GM18505 (cell line): ENCODE data around the gene CLVS2.

ENCODE experiments used
- ATAC-seq: cut with Tn5 transposase; IDR thresholded peaks from one replicate; pipeline ENCODE4 v1.9.1; 2021; ENCODE audit not compliant: unreplicated experiment
- POLR2A ChIP-seq: IDR thresholded peaks from 4 replicates; pipeline ENCODE4 v1.6.1; 2011; ENCODE audit warnings: borderline replicate concordance; ENCODE audit not compliant: insufficient read depth, insufficient read length; ENCODE audit errors: extremely low read depth

The CLVS2 gene, protein sequence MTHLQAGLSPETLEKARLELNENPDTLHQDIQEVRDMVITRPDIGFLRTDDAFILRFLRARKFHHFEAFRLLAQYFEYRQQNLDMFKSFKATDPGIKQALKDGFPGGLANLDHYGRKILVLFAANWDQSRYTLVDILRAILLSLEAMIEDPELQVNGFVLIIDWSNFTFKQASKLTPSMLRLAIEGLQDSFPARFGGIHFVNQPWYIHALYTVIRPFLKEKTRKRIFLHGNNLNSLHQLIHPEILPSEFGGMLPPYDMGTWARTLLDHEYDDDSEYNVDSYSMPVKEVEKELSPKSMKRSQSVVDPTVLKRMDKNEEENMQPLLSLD

DNA sequence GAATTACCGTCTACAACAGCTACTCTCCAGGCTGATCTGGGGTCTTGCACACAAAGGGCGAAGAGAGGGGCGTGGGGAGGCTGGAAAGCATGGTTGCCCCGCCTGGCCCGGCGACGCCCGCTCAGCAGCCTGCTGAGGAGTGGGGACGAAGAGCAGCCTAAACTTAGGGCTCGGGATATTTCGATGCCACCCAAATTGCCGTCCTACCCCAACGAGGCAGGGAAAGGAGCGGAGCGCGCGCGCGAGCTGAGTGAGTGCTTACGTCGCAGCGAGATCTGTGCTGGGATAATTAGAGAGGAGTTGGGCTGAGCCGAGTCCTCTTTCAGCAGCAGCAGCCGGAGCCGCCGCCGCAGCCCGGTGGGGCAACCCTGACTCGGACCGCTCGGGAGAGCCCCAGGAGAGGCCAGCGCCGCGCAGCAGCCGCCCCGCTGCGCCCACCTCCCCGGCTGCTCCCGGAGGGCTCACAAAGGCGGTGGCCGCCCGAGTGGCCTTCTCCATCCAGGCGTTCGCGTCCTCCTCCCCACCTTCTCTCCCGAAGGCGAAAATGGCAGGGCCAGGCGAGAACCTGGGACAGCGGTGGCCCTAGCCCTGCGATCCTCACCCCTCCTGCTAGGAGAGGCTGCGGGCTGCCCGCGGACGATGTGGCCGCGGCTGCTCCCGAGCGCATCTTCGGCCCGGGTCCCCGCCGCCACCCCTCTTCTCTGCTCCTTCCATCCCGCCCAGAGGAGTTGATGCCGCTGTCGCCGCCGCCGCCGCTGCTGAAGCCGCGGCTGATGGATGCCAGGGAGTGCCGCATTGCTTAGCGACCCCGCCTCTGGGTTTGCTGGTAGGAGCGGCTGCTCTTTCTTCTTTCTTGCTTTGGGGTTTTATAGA lies at the start of gene CLVS2:
CLVS2 (plus strand) TSS at position 315 of the 873 bp plus-strand sequence. CDS start 1,543 bp downstream, outside the sequence.
- ATAC-seq, result no peak

DNA sequence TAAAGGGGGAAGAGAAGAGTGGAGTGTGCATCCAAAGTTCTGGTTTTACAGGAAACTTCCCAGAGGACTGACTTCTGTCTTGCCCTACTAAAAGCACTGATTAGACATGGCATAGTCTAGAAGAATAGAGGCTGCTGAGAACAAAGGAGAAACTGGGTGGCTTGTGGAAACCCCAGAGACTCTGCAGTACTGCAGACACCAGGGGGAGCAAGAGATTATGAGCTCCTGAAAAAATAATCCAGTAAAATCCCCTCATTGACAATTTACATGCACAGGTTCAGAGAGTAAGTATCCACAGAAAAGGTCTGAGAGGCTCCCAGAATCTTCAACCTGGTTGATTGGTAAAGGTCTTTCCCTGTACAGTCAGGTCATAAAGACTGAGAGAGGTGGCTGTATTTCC lies 48.7 kb upstream of the CLVS2 start:
- TF ChIP-seq POLR2A, result no peak
- ATAC-seq, result no peak

More for the DNA sequence above, at the start of gene CLVS2:
- TF ChIP-seq POLR2A, result no peak

DNA sequence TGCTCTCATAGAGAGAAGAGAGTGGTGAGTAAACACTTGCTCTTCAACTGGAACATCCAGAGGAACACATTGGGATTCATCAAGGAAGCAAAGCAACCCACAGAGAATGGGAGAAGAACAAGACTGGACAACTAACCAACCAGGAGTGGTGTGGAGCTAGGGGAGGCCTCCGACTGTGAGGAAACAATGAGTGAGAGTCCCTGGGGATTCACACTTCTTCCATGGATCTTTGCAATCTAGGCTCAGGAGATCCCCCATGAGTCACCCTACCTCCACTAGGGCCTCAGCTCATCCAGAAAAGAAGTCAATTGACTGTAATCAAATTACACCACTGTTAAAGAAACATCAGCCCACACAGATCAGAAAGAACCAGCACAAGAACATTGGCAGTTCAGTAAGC lies 42.3 kb upstream of the CLVS2 start:
- no peak for ATAC-seq
- TF ChIP-seq POLR2A, result no peak

DNA sequence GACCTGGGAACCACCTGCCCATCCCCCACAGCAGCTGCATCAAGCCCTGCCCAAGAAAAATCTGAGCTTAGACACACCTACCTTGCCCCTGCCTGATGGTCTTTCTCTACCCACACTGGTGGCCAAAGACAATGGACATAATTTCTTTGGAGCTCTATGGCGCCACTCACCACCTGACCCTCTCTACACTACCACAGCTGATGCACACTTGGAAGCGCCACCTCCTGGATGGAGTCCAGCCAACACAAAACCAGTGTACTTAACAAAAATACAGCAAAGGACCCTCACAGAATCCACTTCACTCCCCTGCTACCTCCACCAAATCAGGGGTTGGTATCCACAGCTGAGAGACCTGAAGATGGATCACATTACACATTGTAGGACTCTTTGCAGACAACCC lies 39.7 kb upstream of the CLVS2 start:
- TF ChIP-seq POLR2A, result no peak
- no peak for ATAC-seq

DNA sequence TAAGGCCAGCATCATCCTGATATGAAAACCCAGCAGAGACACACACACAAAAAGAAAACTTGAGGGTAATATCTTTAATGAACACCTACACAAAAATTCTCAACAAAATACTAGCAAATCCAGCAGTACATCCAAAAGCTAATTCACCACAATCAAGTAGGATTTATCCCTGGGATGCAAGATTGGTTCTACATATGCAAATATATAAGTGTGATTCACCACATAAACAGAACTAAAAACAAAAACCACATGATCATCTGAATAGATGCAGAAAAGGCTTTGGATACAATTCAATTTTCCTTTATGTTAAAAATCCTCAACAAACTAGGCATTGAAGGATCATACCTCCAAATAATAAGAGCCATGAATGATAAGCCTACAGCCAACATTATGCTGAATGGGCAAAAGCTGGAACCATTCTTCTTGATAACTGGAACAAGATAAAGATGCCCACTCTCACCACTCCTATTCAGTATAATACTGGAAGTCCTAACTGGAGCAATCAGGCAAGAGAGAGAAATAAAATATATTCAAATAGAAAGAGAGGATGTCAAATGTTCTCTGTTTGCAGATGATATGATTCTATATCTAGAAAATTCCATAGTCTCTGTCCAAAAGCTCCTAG lies 33.9 kb upstream of the CLVS2 start:
- no peak for TF ChIP-seq POLR2A
- ATAC-seq, result no peak

DNA sequence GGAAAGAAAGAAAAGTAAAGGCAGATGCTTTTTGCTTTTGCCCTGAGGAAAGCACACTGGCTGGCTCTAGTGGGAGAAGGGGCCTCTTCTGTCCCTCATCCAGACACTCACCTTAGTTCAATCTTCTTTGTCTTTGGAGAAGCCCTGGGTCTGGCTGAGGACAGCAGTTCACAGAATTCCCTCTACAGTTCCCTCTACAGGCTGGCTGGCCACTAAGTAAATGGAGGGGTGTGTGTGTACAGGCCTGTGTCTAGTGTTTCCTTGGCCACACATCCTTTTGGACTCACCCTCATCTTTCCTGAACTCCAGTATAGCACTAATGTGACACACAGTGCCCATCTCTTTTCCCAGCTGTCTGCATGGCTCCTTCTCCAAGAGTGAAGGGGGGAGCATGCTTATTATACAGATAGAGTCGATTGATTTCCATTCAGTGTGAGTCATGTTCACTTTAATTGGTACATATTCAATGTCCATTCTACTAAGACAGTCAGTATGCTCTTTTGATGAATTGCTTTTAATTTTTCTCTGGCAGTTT lies 26.0 kb upstream of the CLVS2 start:
- no peak for TF ChIP-seq POLR2A
- ATAC-seq, result no peak

DNA sequence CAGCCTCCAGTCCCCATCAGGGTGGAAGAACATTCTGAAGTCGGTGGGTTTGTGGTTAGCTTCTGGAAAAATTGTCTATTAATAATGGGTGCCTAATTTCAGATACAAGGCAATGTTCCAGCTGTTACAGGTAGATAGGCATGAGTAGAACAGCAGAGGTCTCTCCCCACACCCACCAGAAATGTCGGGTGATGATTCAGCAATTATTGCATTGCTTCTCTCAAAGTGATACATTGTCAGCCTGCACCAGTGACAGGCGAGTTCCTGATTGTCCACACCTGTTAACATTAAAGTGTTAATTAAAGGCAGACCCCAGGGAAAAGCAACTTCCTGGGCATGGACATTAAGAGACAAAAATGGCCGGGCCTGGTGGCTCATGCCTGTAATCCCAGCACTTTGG lies 18.9 kb upstream of the CLVS2 start:
- ATAC-seq, result no peak
- TF ChIP-seq POLR2A, result no peak

DNA sequence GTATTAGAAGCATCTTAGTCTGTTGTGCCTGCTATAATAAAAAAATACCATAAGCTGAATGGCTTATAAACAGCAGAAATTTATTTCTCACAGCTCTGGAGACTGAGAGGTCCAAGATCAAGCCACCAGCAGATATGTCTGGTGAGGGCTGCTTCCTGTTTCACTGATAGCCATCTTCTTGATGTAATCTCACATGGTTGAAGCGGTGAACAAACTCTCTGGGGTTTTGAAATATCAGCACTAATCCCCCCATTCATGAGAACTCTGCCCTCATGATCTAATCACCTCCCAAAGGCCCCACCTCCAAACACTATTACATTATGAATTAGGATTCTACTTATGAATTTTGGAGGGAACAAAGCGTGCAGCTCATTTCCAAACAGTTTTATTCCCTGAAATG lies 11.6 kb upstream of the CLVS2 start:
- no peak for ATAC-seq
- TF ChIP-seq POLR2A, result no peak

DNA sequence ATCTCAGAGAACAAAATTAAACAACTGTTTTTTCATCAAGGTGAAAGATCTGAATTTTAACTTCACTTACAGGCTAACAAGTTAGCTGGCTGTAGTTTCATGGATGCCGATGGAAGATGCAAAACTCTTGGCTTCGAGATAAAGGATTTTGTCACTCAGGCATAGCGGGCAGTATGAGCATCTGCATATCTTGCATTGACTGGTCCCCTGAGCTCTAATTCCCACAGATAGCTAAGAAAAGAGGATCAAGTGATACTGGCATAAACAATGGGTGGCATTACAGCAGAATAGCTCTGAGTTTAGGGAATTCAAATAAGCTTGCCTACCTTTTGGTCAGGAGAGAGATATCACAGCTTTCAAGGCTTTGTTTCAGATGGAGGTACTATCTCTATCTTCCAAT lies 1.8 kb upstream of the CLVS2 start:
- TF ChIP-seq POLR2A, result no peak
- no peak for ATAC-seq

DNA sequence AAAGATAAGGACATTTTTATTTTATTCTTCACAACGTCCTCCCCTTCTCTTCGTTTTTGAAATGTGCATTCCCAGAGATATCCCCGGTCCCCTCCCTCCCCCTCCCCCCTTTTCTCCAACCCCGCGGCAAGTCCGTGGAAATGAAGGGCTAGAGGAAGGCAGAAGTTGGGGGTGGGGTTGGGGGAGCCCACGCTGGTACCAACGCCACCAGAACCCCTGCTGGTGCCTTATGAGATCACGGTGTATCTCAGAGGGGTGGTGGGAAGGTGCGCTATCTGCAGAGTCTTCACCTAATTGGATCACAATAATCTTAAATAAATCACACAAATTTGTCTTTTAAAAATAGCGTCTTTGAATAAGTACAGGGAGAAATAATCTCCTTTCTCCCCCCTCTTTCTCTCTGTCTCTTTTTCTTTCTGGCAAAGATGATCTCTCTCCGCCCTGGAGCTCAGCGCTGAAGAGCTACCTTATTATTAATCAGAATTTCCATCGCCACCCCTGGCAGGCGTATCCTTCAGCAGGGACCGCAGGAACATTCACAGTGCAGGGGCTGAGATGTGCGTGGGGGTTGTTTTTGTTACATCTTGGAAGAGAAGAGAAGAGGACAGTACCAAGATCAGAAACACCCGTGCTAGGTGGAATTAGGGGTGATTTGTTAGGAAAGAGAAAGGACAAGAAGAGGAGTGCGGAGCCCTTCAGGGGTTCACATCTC lies 915 bp downstream of the CLVS2 start:
- TF ChIP-seq POLR2A, result no peak
- no peak for ATAC-seq

DNA sequence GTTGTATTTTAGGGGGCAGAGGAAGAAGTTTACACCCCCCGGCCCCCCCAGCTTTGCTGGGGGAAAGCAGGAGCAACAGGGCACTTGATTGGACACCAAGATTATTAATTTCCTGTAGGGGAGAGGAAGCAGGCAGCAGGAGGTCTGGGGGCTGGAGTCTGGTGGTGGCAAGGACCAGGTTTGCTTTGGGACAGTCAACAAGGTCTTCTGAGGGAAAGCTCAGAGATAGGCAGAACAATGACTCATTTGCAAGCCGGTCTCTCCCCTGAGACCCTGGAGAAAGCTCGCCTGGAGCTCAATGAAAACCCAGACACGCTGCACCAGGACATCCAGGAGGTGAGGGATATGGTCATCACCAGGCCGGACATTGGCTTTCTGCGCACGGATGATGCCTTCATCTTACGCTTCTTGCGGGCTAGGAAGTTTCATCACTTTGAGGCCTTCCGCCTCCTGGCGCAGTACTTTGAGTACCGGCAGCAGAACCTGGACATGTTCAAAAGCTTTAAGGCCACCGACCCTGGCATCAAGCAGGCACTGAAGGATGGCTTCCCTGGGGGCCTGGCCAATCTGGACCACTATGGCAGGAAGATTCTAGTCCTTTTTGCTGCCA lies 1.6 kb downstream of the CLVS2 start:
- no peak for TF ChIP-seq POLR2A
- no peak for ATAC-seq

DNA sequence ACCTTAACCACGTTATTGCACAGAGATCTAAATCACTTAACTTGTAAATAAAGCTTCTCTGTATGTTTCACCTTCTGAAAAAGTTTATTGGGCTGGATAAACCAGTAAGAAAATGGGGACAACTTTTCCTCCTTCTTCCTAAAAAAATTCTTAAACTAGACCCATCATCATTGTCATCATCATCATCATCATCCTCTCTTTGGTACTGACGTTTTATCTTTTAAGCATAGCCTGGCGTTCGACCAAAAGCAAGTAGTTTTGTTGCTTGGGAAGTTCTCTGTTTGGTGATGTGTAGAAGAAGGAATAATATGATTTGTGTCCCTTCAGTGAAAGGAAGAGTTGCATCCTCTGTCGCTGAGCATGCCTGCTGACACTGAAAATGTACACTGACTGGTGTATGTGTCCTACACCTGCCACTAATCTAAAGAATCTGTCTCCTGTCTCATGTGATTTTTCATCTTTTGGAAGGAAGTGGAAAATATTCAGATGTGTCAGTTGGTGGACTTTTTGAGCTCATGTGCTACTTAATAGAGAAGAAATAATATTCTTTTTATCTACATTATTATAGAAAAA lies 2.5 kb downstream of the CLVS2 start:
- TF ChIP-seq POLR2A, result no peak
- no peak for ATAC-seq

DNA sequence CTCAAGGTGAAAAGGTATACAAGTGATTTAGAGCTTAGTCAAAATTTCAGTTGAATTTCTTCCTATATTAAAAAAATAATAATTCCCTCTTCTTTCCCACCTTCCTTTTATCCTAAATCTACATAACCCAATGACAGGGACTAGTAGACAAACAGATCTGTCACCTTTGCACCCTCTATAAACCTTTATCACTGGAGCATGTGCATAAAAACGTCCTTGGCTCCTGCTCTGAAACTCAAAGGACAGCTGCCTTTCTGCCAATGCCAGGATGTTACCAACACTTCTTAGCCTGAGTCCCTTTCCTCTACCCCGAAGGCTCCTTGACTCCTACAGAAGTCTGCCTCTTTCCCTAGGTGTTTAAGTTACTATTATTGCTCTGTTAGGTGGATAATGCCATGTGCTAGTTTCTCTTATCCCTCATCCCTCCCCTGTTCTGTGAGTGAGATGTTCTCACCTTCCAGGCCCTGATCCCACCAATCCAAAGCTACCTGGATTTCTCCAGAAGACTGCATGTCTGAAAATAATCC lies 4.3 kb downstream of the CLVS2 start:
- no peak for TF ChIP-seq POLR2A
- no peak for ATAC-seq

DNA sequence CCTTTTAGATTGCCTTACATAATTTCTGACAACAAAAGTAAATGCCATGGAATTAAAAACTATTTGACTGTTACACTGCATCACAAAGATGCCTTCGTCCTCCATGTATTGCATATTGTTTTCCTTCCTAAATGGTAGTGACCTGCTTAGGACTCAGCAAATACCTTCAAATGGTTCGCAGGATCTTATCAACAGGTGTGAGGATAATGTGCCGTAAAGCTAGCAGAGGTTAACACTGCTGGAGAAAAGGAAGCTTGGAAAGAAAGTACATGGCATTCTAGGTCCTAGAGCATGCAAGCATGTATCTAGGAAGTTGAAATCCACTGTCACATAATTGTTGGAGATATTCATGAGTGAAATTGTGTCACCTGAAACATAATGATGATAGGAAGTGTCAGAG lies 5.5 kb downstream of the CLVS2 start:
- TF ChIP-seq POLR2A, result no peak
- no peak for ATAC-seq
